Activated CD4-positive, alpha-beta T cell treated with anti-CD3 and anti-CD28 coated beads for 36 hours (primary cell): ENCODE measurements around the gene PARL. TPM values are rescaled to one million over a fixed set of nuclear protein-coding genes. Genes with fewer than 3 reads are reported as not detected.

Experiments
- ATAC-seq: fragments of 200-7000 bp; cut with Tn5 transposase; one replicate; pipeline ENCODE4 v1.10.0; 2021; ENCODE audit warnings: mild to moderate bottlenecking, moderate library complexity
- CTCF ChIA-PET: fragments of 350-600 bp; sonication (Branson Sonifier 250); formaldehyde crosslinking; loops from one replicate; lab custom pipeline; 2021; ENCODE audit warnings: antibody characterized with exemption; lab: Charles Lee
- POLR2A ChIA-PET: fragments of 350-600 bp; sonication (Branson Sonifier 250); formaldehyde crosslinking; loops from one replicate; lab custom pipeline; 2021; ENCODE audit warnings: antibody characterized with exemption, inconsistent platforms; lab: Charles Lee
- DNase-seq: peaks from one replicate; pipeline ENCODE4 v3.0.0-alpha.2; 2020
- H3K27ac Mint-ChIP-seq: one replicate; pipeline ENCODE4 v1.8.0; 2021; ENCODE audit warnings: mixed read lengths
- H3K27me3 Mint-ChIP-seq: one replicate; pipeline ENCODE4 v1.8.0; 2021; ENCODE audit warnings: mixed read lengths
- H3K36me3 Mint-ChIP-seq: one replicate; pipeline ENCODE4 v1.8.0; 2021; ENCODE audit warnings: low read depth, mixed read lengths
- H3K4me1 Mint-ChIP-seq: one replicate; pipeline ENCODE4 v1.8.0; 2021; ENCODE audit warnings: mixed read lengths
- H3K4me3 Mint-ChIP-seq: one replicate; pipeline ENCODE4 v1.8.0; 2021; ENCODE audit warnings: mild to moderate bottlenecking, moderate library complexity, mixed read lengths
- H3K9me3 Mint-ChIP-seq: one replicate; pipeline ENCODE4 v1.8.0; 2021; ENCODE audit warnings: low read depth, mixed read lengths
- intact Hi-C, 2 experiments: fragments of 100-400 bp; cut with DNase I in 1 of 2; cut with micrococcal nuclease in 1 of 2; formaldehyde crosslinking; loops; one replicate each; pipeline versions ENCODE4 v1.14.2 to v1.15.1; 2022 to 2024; cut with DNase I, micrococcal nuclease
- total RNA-seq, 2 experiments: library from RNA; stranded (reverse); gene quantifications; one replicate each; pipeline ENCODE4 v1.2.3, GENCODE V29; 2021

Gene PARL
- total RNA-seq, 2 experiments from 2014 or later = 55.9 to 91.9 TPM

DNA sequence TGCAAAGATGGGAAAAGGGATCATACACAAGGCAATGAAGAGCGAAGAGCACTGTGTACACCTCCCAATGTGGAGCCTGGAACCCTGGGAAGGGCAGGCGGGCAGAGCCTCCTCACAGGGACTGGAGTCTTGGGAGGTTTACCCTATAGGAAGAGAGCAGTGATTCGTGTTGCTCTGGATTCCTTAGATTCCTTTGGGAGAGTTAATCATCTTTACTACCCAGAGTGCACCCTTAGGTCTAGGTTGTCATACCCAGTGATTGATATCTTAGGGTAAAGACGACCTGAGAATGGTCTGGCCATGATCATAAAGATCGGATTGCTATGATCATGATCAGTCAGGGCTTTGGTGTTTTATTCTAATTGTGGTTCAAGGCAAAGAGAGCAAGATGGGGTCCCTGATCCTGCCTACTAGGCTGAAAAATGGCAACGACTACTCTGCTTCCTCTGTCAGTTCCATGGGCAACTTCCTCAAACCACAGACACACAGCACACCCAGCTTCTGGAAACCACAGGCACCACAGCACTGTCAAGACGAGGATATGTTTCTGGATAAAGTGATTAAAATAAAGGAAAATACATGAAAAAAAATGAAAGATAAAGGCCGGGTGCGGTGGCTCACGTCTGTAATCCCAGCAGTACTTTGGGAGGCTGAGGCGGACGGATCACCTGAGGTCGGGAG is 38.9 kb downstream of the PARL start:
- H3K9me3 Mint-ChIP-seq = no peaks in the 10 kb centered on the region
- H3K27me3 Mint-ChIP-seq = no peaks in the 10 kb centered on the region
- H3K27ac Mint-ChIP-seq = peak overlapping the region; percentile 74
- intact Hi-C loops = no loop called here
- ChIA-PET CTCF (interaction anchor here (0.6 to 1.1 kb wide), 2 partner anchors 82 to 376 kb away, joined by 3 read pairs; no protein-coding TSS in a partner anchor), POLR2A (no interaction called here)
- ATAC-seq (no peak), DNase-seq (no peak)
- peaks cover 44% of the 10 kb centered on the region for H3K36me3 Mint-ChIP-seq
- H3K4me1 Mint-ChIP-seq = peaks cover 15% of the 10 kb centered on the region
- no peak overlapping the region for H3K4me3 Mint-ChIP-seq

- Mint-ChIP-seq H3K27me3 (no peaks in the 10 kb centered on the region), H3K9me3 (no peaks in the 10 kb centered on the region), H3K27ac (peak overlapping the region; percentile 74), H3K36me3 (peaks cover 41% of the 10 kb centered on the region), H3K4me3 (no peak overlapping the region), H3K4me1 (peaks cover 11% of the 10 kb centered on the region)
- ATAC-seq = no peak
- no peak for DNase-seq
- ChIA-PET CTCF (interaction anchor here (0.5 to 1.6 kb wide), 4 partner anchors 7 to 375 kb away, joined by 3 to 5 read pairs (median 3); no protein-coding TSS in a partner anchor), POLR2A (interaction anchor here (0.9 kb wide), 1 partner anchor 62 kb away, joined by 3 read pairs; no protein-coding TSS in a partner anchor)
- intact Hi-C loops = no loop called here
These were observed 39.6 kb downstream of the PARL start for GRCh38 chr3:183845090-183845489.

- H3K27ac Mint-ChIP-seq = peak overlapping the region; percentile 59
- no peaks in the 10 kb centered on the region for H3K27me3 Mint-ChIP-seq
- peaks cover 11% of the 10 kb centered on the region for H3K4me1 Mint-ChIP-seq
- H3K9me3 Mint-ChIP-seq = no peaks in the 10 kb centered on the region
- DNase-seq (no peak), ATAC-seq (peak; percentile 72)
- peaks cover 45% of the 10 kb centered on the region for H3K36me3 Mint-ChIP-seq
- CTCF ChIA-PET = interaction anchor here (0.5 to 1.6 kb wide), 3 partner anchors 8 to 81 kb away, joined by 3 to 5 read pairs (median 3); no protein-coding TSS in a partner anchor
- POLR2A ChIA-PET = interaction anchor here (0.9 kb wide), 1 partner anchor 62 kb away, joined by 3 read pairs; no protein-coding TSS in a partner anchor
- intact Hi-C loops = no loop called here
- H3K4me3 Mint-ChIP-seq = no peak overlapping the region
These were observed 40.1 kb downstream of the PARL start for GRCh38 chr3:183844606-183845005.

DNA sequence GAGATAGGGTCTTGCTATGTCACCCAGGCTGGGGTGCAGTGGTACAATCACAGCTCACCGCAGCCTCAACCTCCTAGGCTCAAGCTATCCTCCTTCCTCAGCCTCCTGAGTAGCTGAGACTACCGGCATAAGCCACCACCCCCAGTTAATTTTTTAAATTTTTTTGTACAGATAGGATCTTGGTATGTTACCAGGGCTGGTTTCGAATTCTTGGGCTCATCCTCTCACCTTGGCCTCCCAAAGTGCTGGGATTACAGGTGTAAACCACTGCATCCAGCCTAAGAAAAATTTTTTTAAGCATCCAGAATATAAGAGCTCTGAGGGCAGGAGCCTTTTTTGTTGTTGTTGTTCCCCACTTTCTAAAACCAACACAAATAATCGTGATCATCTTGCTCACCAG is 44.9 kb downstream of the PARL start:
- H3K36me3 Mint-ChIP-seq = peaks cover 33% of the 10 kb centered on the region
- no peaks in the 10 kb centered on the region for H3K9me3 Mint-ChIP-seq
- no peak overlapping the region for H3K4me3 Mint-ChIP-seq
- POLR2A ChIA-PET = interaction anchor here (0.6 kb wide), 1 partner anchor 131 kb away, joined by 3 read pairs; no protein-coding TSS in a partner anchor
- no peaks in the 10 kb centered on the region for H3K27me3 Mint-ChIP-seq
- intact Hi-C loops = no loop called here
- CTCF ChIA-PET = no interaction called here
- ATAC-seq = no peak
- no peak overlapping the region for H3K27ac Mint-ChIP-seq
- H3K4me1 Mint-ChIP-seq = peaks cover 5% of the 10 kb centered on the region
- no peak for DNase-seq

DNA sequence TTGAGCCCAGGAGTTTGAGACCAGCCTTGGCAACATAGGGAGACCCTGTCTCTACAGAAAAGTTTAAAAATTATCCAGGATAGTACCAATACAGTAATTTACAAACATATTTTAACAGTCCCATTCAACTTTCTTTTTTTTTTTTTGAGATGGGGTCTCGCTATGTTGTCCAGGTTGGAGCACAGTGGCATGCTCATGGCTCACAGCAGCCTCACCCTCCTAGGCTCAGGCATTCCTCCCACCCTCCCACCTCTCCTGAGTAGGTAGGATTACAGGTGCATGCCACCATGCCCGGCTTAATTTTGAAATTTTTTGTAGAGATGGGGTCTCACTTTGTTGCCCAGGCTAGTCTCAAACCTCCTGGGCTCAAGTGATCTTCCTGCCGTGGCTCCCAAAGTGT is 46.8 kb downstream of the PARL start:
- DNase-seq = no peak
- ATAC-seq = no peak
- H3K9me3 Mint-ChIP-seq = no peaks in the 10 kb centered on the region
- H3K4me1 Mint-ChIP-seq = no peaks in the 10 kb centered on the region
- peaks cover 37% of the 10 kb centered on the region for H3K36me3 Mint-ChIP-seq
- no peak overlapping the region for H3K27ac Mint-ChIP-seq
- no peaks in the 10 kb centered on the region for H3K27me3 Mint-ChIP-seq
- intact Hi-C loops = no loop called here
- CTCF ChIA-PET = no interaction called here
- H3K4me3 Mint-ChIP-seq = no peak overlapping the region
- POLR2A ChIA-PET = no interaction called here

DNA sequence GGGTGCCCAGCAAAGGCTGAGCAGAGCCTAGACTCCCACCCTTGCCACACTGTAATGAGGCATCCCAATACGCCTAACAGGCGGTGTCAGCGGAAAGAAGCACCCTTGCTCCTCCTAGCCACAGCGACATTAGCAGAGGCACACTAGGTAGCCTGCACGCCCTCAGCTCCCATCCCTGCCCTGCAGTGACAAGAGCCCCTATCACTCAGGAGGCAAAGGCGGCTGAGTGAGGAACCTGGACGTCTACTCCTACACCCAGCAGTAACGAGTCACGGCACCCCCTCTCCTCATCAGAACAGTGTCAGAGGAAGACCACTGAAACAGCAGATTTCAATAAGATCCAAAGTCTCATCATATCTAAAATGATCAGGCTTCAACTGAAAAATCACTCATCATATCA is 47.3 kb downstream of the PARL start:
- Mint-ChIP-seq H3K4me1 (no peaks in the 10 kb centered on the region), H3K36me3 (peaks cover 37% of the 10 kb centered on the region), H3K27me3 (no peaks in the 10 kb centered on the region), H3K27ac (peak overlapping the region; percentile 75), H3K9me3 (no peaks in the 10 kb centered on the region), H3K4me3 (no peak overlapping the region)
- peak; percentile 53 for ATAC-seq
- intact Hi-C loops = no loop called here
- DNase-seq = no peak
- ChIA-PET POLR2A (no interaction called here), CTCF (no interaction called here)

DNA sequence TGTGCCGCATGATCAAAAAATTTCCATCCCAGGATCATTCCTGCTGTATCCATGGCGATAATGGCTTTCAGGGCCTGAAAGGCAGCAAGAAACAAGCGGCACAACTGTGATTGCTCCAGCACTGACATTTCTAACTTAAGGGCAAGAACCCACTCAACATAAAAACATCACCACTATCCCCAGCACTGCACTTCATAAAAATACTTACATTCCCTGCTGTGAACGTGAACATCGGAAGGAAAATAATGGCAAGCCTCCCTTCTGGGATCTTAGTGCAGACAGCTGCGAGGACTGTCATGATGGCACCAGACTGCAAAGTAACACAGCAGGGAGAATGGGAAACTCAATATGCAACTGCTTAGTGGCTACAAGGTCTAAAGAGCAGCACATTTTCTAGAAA is 51.2 kb downstream of the PARL start:
- no peaks in the 10 kb centered on the region for H3K27me3 Mint-ChIP-seq
- peaks cover 16% of the 10 kb centered on the region for H3K36me3 Mint-ChIP-seq
- ATAC-seq (no peak), DNase-seq (no peak)
- ChIA-PET POLR2A (no interaction called here), CTCF (interaction anchor here (1.4 kb wide), 1 partner anchor 62 kb away, joined by 4 read pairs; no protein-coding TSS in a partner anchor)
- H3K9me3 Mint-ChIP-seq = no peaks in the 10 kb centered on the region
- H3K4me3 Mint-ChIP-seq = no peak overlapping the region
- no peak overlapping the region for H3K27ac Mint-ChIP-seq
- H3K4me1 Mint-ChIP-seq = no peaks in the 10 kb centered on the region
- intact Hi-C loops = no loop called here

DNA sequence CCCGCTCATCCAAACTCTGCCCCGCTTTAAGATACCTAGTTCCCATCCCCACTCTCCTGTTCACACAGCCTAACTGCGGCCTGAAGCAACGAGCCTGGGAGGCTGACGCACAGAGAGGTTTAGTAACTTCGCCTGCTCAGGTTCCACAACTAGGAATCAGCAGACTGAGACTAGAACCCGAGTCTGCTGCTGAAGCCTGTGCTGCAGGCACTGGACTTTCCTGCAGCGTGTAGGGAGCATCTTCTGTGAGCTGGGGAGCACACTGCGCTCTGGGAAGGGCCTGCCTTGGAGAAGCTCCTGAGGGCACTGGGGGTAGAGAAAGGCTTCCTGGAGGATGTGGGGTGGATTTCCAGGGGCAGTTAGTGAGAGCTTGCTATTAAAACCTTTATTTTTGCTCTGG is 54.5 kb downstream of the PARL start:
- ChIA-PET CTCF (interaction anchor here (1.0 kb wide), 1 partner anchor 63 kb away, joined by 4 read pairs; no protein-coding TSS in a partner anchor), POLR2A (interaction anchor here (0.6 kb wide), 1 partner anchor 272 kb away, joined by 3 read pairs; no protein-coding TSS in a partner anchor)
- no peaks in the 10 kb centered on the region for H3K9me3 Mint-ChIP-seq
- H3K27ac Mint-ChIP-seq = no peak overlapping the region
- no peaks in the 10 kb centered on the region for H3K27me3 Mint-ChIP-seq
- H3K4me1 Mint-ChIP-seq = peaks cover 3% of the 10 kb centered on the region
- H3K36me3 Mint-ChIP-seq = peaks cover 12% of the 10 kb centered on the region
- ATAC-seq (no peak), DNase-seq (no peak)
- intact Hi-C loops = no loop called here
- no peak overlapping the region for H3K4me3 Mint-ChIP-seq

DNA sequence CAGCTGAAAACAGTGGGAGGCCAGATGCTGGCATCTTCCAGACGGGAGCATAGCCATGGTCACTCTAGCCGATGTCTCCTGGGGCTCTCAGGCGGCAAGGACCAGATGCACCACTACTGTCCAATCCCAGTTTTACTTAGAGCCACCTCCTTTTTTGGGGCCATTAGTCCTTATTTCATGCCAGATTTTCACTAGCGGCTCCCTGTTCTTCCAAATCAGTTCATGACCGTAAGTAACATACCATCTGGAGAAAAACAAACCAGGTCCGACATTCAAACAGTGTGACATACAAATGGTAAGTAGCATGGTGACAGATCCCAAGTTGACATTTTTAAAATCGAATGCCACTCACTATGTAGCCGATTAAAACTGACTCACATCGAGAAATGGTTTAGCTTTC is 55.2 kb downstream of the PARL start:
- ATAC-seq (no peak), DNase-seq (no peak)
- Mint-ChIP-seq H3K36me3 (peaks cover 10% of the 10 kb centered on the region), H3K27me3 (no peaks in the 10 kb centered on the region), H3K4me3 (no peak overlapping the region), H3K9me3 (no peaks in the 10 kb centered on the region), H3K4me1 (peaks cover 4% of the 10 kb centered on the region), H3K27ac (no peak overlapping the region)
- ChIA-PET CTCF (interaction anchor here (1.7 kb wide), 1 partner anchor 13 kb away, joined by 4 read pairs; no protein-coding TSS in a partner anchor), POLR2A (no interaction called here)
- intact Hi-C loops = no loop called here

DNA sequence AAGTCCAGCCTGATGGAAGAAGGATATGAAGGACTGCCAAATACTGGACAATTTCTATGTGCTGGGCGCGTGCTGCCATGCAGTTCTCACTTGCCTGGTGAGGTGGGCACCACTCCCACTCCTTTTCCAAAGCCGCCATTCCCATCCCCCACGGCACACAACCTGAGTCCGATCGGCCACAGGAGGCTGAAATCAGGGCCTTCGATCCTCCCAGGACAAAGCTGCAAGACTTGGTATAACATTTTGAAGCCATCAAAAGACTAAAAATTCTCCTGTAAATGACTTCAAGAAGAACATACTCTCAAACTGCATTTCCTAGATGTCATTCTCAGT is 56.2 kb downstream of the PARL start:
- Mint-ChIP-seq H3K9me3 (no peaks in the 10 kb centered on the region), H3K4me1 (peaks cover 11% of the 10 kb centered on the region), H3K4me3 (no peak overlapping the region), H3K27ac (no peak overlapping the region), H3K27me3 (peaks cover 2% of the 10 kb centered on the region), H3K36me3 (peaks cover 3% of the 10 kb centered on the region)
- ATAC-seq (no peak), DNase-seq (no peak)
- ChIA-PET CTCF (interaction anchor here (1.7 kb wide), 1 partner anchor 12 kb away, joined by 4 read pairs; no protein-coding TSS in a partner anchor), POLR2A (no interaction called here)
- intact Hi-C loops = no loop called here

DNA sequence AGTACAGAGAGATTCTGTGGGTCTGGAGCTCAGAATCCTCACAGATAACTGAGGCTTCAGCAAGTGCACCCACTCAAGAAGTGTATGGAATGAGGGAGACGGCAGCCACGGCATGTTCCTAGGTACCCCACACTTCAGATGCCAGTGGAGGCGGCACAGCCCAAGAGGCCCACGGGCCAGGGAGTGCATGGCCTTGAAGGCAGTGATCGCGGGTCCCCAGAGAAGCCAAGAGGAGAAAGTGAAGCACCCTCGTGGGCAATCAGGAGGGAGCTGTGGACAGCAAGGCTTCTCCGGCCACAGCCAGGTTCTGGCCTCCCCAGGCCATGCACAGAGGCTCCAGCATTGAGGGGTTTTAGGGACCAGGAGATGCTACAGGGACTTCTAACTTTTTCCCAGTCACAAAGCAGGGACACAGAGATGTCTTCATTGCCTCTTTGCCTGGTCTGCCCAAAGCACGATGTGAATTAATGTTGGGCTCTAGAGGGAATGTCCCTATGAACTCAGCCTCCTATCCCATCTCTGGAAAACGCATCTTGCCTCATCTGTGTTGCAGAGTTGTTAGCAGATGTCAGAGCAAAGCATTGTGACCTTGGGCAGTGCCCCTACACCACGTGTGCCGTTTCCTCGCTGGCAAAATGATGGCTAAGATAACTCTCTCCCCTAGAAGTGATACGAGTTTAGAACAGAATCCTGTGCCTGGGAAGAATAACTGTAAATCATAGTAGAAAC is 56.7 kb downstream of the PARL start:
- Mint-ChIP-seq H3K27me3 (peaks cover 2% of the 10 kb centered on the region), H3K9me3 (no peaks in the 10 kb centered on the region), H3K4me1 (peaks cover 11% of the 10 kb centered on the region), H3K4me3 (no peak overlapping the region), H3K36me3 (peaks cover 2% of the 10 kb centered on the region), H3K27ac (no peak overlapping the region)
- no peak for DNase-seq
- POLR2A ChIA-PET = no interaction called here
- CTCF ChIA-PET = interaction anchor here (1.0 to 1.7 kb wide), 2 partner anchors 12 to 358 kb away, joined by 3 to 4 read pairs; no protein-coding TSS in a partner anchor
- ATAC-seq = no peak
- intact Hi-C loops = no loop called here
